HS-5 (cell line): ENCODE results near the gene PARD6B.
"Not testable (repeated sequence)": the region's sequence is repeated elsewhere in the genome, so short reads cannot be mapped to it uniquely, and the experiment has no call there.

ENCODE experiments used
- DNase-seq: peaks from one replicate; pipeline ENCODE4 v3.0.0-alpha.2; 2012; ENCODE audit warnings: low read depth

PARD6B gene

GRCh38 chr20:50746138-50746940, 15.0 kb downstream of the PARD6B start:
- no peak for DNase-seq

GRCh38 chr20:50747275-50747674, 15.9 kb downstream of the PARD6B start:
- DNase-seq, result no peak

- no peak for DNase-seq
Observed at GRCh38 chr20:50750145-50750671, 18.8 kb downstream of the PARD6B start.

GRCh38 chr20:50753152-50753551, 21.8 kb downstream of the PARD6B start:
- no peak for DNase-seq

GRCh38 chr20:50754420-50754819, 23.0 kb downstream of the PARD6B start:
- DNase-seq, result no peak

- no peak for DNase-seq
Observed at GRCh38 chr20:50756447-50756846, 25.1 kb downstream of the PARD6B start.

- DNase-seq, result no peak
Observed at GRCh38 chr20:50758469-50758868, 27.1 kb downstream of the PARD6B start.

GRCh38 chr20:50758992-50759391, 27.6 kb downstream of the PARD6B start:
- no peak for DNase-seq

- no peak for DNase-seq
Observed at GRCh38 chr20:50759678-50760077, 28.3 kb downstream of the PARD6B start.

GRCh38 chr20:50762045-50762422, 30.7 kb downstream of the PARD6B start:
- no peak for DNase-seq

- DNase-seq, result peak; percentile 66
Observed at GRCh38 chr20:50762435-50763220, 31.2 kb downstream of the PARD6B start.

GRCh38 chr20:50763550-50764458, 32.4 kb downstream of the PARD6B start:
- DNase-seq, result not testable (repeated sequence)

GRCh38 chr20:50765251-50765650, 33.9 kb downstream of the PARD6B start:
- DNase-seq, result not testable (repeated sequence)

- no peak for DNase-seq
Observed at GRCh38 chr20:50765674-50766073, 34.3 kb downstream of the PARD6B start.

- not testable (repeated sequence) for DNase-seq
Observed at GRCh38 chr20:50766955-50767809, 35.8 kb downstream of the PARD6B start.

GRCh38 chr20:50768991-50769390, 37.6 kb downstream of the PARD6B start:
- not testable (repeated sequence) for DNase-seq

- not testable (repeated sequence) for DNase-seq
Observed at GRCh38 chr20:50769551-50770085, 38.2 kb downstream of the PARD6B start.

- DNase-seq, result not testable (repeated sequence)
Observed at GRCh38 chr20:50771419-50772080, 40.2 kb downstream of the PARD6B start.

GRCh38 chr20:50772420-50773185, 41.2 kb downstream of the PARD6B start:
- DNase-seq, result no peak
